ENCODE results near the gene DENND5A. TPM values are rescaled to one million over a fixed set of nuclear protein-coding genes. Genes with fewer than 3 reads are reported as not detected.

DENND5A gene
- total RNA-seq, 1 experiment from 2014 or later, result 136 TPM

- CTCF ChIA-PET, result no interaction called here
Observed at GRCh38 chr11:9293646-9294045, 28.5 kb upstream of the DENND5A start.

GRCh38 chr11:9285850-9286587 is 20.9 kb upstream of the DENND5A start:
- intact Hi-C loops (cut with micrococcal nuclease; ENCODE audit: unreplicated experiment) (no loop called here), in situ Hi-C loops (cut with HindIII; ENCODE audit: low pct_unique_long_range_greater_than_20kb, low sequenced_read_pairs) (no loop called here)
- H3K36me3 ChIP-seq (ENCODE audit: control insufficient read depth, insufficient read depth, low read length), result peaks cover 3% of the 10 kb centered on the region; the same call in 1 of the 2 replicates
- TF ChIP-seq REST (IDR thresholded peaks at IDR 0.05; ENCODE audit: insufficient read depth in 1 of 2, low read depth in 2 of 2, low read length in 1 of 2) (no peak), CTCF (IDR thresholded peaks at IDR 0.05) (no peak), TCF7L2 (IDR thresholded peaks at IDR 0.05; ENCODE audit: low read depth, low read length) (no peak), SIN3A (IDR thresholded peaks at IDR 0.05; ENCODE audit: borderline replicate concordance, insufficient read depth, low read depth, low read length) (no peak)

More at GRCh38 chr11:9293646-9294045, 28.5 kb upstream of the DENND5A start:
- POLR2A ChIA-PET, result interaction anchor here (0.9 kb wide), 1 partner anchor 19 kb away, joined by 9 read pairs; no protein-coding TSS in a partner anchor
- Histone ChIP-seq H3K4me3 (ENCODE audit: low read depth in 2 of 2, low read length in 2 of 2) (no peak overlapping the region), H3K27me3 (ENCODE audit: control insufficient read depth, insufficient read depth, low read length) (no peaks in the 10 kb centered on the region), H3K27ac (ENCODE audit: low read length) (no peak overlapping the region), H3K9me3 (ENCODE audit: control insufficient read depth, insufficient read depth, low read depth, low read length) (no peaks in the 10 kb centered on the region), H3K36me3 (ENCODE audit: control insufficient read depth, insufficient read depth, low read length) (peaks cover 5% of the 10 kb centered on the region; the same call in 1 of the 2 replicates), H3K4me1 (ENCODE audit: control insufficient read depth, insufficient read depth, low read length) (no peaks in the 10 kb centered on the region)
- ATAC-seq, result no peak
- DNase-seq (ENCODE audit: low read depth, low spot score), result no peak
- in situ Hi-C loops (cut with HindIII; ENCODE audit: low pct_unique_long_range_greater_than_20kb, low sequenced_read_pairs) (no loop called here), intact Hi-C loops (cut with micrococcal nuclease; ENCODE audit: unreplicated experiment) (no loop called here)
- TF ChIP-seq POLR2AphosphoS5 (IDR thresholded peaks at IDR 0.05; ENCODE audit: low read depth, low read length), result no peak
- TF ChIP-seq TCF7L2 (IDR thresholded peaks at IDR 0.05; ENCODE audit: low read depth, low read length), result no peak
- TF ChIP-seq SIN3A (IDR thresholded peaks at IDR 0.05; ENCODE audit: borderline replicate concordance, insufficient read depth, low read depth, low read length), result no peak
- TF ChIP-seq CTCF (IDR thresholded peaks at IDR 0.05), result no peak
- no peak for TF ChIP-seq REST (IDR thresholded peaks at IDR 0.05; ENCODE audit: insufficient read depth in 1 of 2, low read depth in 2 of 2, low read length in 1 of 2)
- no TSS peak for BruUV-seq (replicated peaks)

More at GRCh38 chr11:9285850-9286587, 20.9 kb upstream of the DENND5A start:
- DNase-seq (ENCODE audit: low read depth, low spot score), result no peak
- Histone ChIP-seq H3K27ac (ENCODE audit: low read length) (no peak overlapping the region), H3K27me3 (ENCODE audit: control insufficient read depth, insufficient read depth, low read length) (no peaks in the 10 kb centered on the region), H3K4me1 (ENCODE audit: control insufficient read depth, insufficient read depth, low read length) (peaks cover 4% of the 10 kb centered on the region; the same call in 1 of the 2 replicates), H3K9me3 (ENCODE audit: control insufficient read depth, insufficient read depth, low read depth, low read length) (no peaks in the 10 kb centered on the region), H3K4me3 (ENCODE audit: low read depth in 2 of 2, low read length in 2 of 2) (no peak overlapping the region)
- BruUV-seq (replicated peaks), result no TSS peak
- POLR2A ChIA-PET, result interaction anchor here (0.6 kb wide), 2 partner anchors 61 to 183 kb away, joined by 11 to 13 read pairs; no protein-coding TSS in a partner anchor
- CTCF ChIA-PET, result no interaction called here
- ATAC-seq, result peak; percentile 64; the same call in 1 of the 2 replicates

Measured in Panc1 (cell line).